ENCODE measurements around the gene ZYG11B. TPM values are rescaled to one million over a fixed set of nuclear protein-coding genes. Genes with fewer than 3 reads are reported as not detected.

ZYG11B gene
- total and polyA plus RNA-seq, 2 donors (not counting 1 experiment from before 2014, with no cell fraction given): 3.6 to 22.3 TPM

GRCh38 chr1:52706136-52706670 is 20.1 kb upstream of the ZYG11B start:
- Histone ChIP-seq H3K4me3 (ENCODE audit: control extremely low read depth in 1 of 5, extremely low read depth in 1 of 5, insufficient read depth in 1 of 5, low read depth in 2 of 5, low read length in 4 of 5) (no peak overlapping the region), H3K4me1 (ENCODE audit: control insufficient read depth in 2 of 2, insufficient read depth in 2 of 2, low read length in 2 of 2) (peaks cover 4 to 16% of the 10 kb centered on the region in 2 donors), H3K4me2 (replicated peaks; ENCODE audit: low read depth, low read length, poor library complexity, severe bottlenecking) (no peak overlapping the region), H4K20me1 (ENCODE audit: control insufficient read depth, insufficient read depth, low read length, poor library complexity, severe bottlenecking) (no peaks in the 10 kb centered on the region), H3K9me3 (ENCODE audit: control extremely low read depth in 1 of 3, control insufficient read depth in 2 of 3, insufficient read depth in 1 of 3, low read length in 2 of 3) (no peaks in the 10 kb centered on the region), H3K79me2 (ENCODE audit: control insufficient read depth, insufficient read depth, low read length) (no peaks in the 10 kb centered on the region), H3K27me3 (replicated peaks in 1 of 4; ENCODE audit: control extremely low read depth in 1 of 4, control insufficient read depth in 3 of 4, insufficient read depth in 4 of 4, low read length in 3 of 4) (no peaks in the 10 kb centered on the region), H3K27ac (ENCODE audit: low read length in 2 of 2) (no peak overlapping the region), H2AFZ (ENCODE audit: insufficient read depth, low read depth, low read length, poor library complexity, severe bottlenecking) (no peak overlapping the region), H3K36me3 (replicated peaks in 1 of 2; ENCODE audit: control extremely low read depth in 1 of 2, control insufficient read depth in 1 of 2, extremely low read depth in 1 of 2, insufficient read depth in 2 of 2, low read length in 1 of 2) (no peaks in the 10 kb centered on the region), H3K9ac (ENCODE audit: low read length) (no peak overlapping the region)
- Mint-ChIP-seq H3K9me3 (ENCODE audit: insufficient read depth) (no peaks in the 10 kb centered on the region), H3K4me1 (peaks cover 16% of the 10 kb centered on the region), H3K27ac (no peak overlapping the region), H3K27me3 (peaks cover 3% of the 10 kb centered on the region), H3K4me3 (no peak overlapping the region)
- no peak for TF ChIP-seq EZH2 (IDR thresholded peaks at IDR 0.05; ENCODE audit: borderline replicate concordance, insufficient read depth, low read depth, low read length, poor library complexity, severe bottlenecking)
- TF ChIP-seq CTCF (IDR thresholded peaks at IDR 0.05): no peak
- CTCF ChIA-PET: no interaction called here
- intact Hi-C loops (cut with micrococcal nuclease): loop anchor here (10.0 kb wide), 2 partner anchors 309 to 1471 kb away; partner anchors contain the start of gene RNF11
- POLR2A ChIA-PET: interaction anchor here (0.5 kb wide), 1 partner anchor 137 kb away, joined by 6 read pairs; no protein-coding TSS in a partner anchor
- no peak for DNase-seq
- no peak for ATAC-seq (ENCODE audit: low read depth)
- 100% methylated on average over 2 of the region's 6 CpGs for WGBS (ENCODE audit: insufficient coverage)
